Activated naive CD4-positive, alpha-beta T cell treated with anti-CD3 and anti-CD28 coated beads, Interleukin-2, amount 50 U/mL, for 24 hours (primary cell): ENCODE data around the gene ACOT11.
"Not testable (repeated sequence)": the region's sequence is repeated elsewhere in the genome, so short reads cannot be mapped to it uniquely, and the experiment has no call there.

Experiments used
- H3K27ac Mint-ChIP-seq: one replicate; pipeline ENCODE4 v1.8.0; 2021; ENCODE audit warnings: mild to moderate bottlenecking, mixed read lengths
- H3K27me3 Mint-ChIP-seq: one replicate; pipeline ENCODE4 v1.8.0; 2021; ENCODE audit warnings: mixed read lengths
- H3K36me3 Mint-ChIP-seq: one replicate; pipeline ENCODE4 v1.8.0; 2021; ENCODE audit warnings: mixed read lengths
- H3K4me1 Mint-ChIP-seq: one replicate; pipeline ENCODE4 v1.8.0; 2021; ENCODE audit warnings: mixed read lengths
- H3K4me3 Mint-ChIP-seq: one replicate; pipeline ENCODE4 v1.8.0; 2021; ENCODE audit warnings: mild to moderate bottlenecking, mixed read lengths
- H3K9me3 Mint-ChIP-seq: one replicate; pipeline ENCODE4 v1.8.0; 2021; ENCODE audit warnings: mixed read lengths

ACOT11 gene

DNA sequence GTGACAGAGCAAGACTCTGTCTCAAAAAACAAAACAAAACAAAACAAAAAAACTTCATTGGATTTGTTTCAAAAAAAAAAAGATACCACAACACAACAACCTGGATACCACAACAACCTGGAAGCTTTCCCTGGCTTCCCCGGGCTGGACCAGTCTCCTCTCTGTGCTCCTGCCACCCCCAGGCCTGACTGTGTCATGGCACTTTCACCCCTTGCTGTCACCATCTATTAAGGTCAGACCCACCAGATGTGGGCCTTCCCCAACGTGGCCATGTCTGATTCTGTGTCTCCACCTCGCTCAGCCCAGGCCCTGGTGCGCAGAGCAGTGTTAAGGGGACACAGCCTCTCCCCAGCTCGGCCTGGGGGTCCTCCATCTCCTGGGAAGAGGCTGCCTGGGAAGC is 28.3 kb upstream of the ACOT11 start:
- H3K36me3 Mint-ChIP-seq: no peaks in the 10 kb centered on the region

GRCh38 chr1:54520631-54521321 is 27.3 kb upstream of the ACOT11 start:
- Mint-ChIP-seq H3K36me3 (no peaks in the 10 kb centered on the region), H3K4me1 (no peaks in the 10 kb centered on the region), H3K9me3 (no peaks in the 10 kb centered on the region), H3K27me3 (peaks cover 1% of the 10 kb centered on the region), H3K27ac (no peak overlapping the region), H3K4me3 (no peak overlapping the region)

More for the DNA sequence above, 28.3 kb upstream of the ACOT11 start:
- Mint-ChIP-seq H3K27ac (no peak overlapping the region), H3K27me3 (peaks cover 1% of the 10 kb centered on the region), H3K4me3 (no peak overlapping the region), H3K4me1 (no peaks in the 10 kb centered on the region), H3K9me3 (no peaks in the 10 kb centered on the region)

- not testable (repeated sequence) for H3K27ac Mint-ChIP-seq, H3K4me1 Mint-ChIP-seq, H3K9me3 Mint-ChIP-seq, H3K36me3 Mint-ChIP-seq, H3K27me3 Mint-ChIP-seq, H3K4me3 Mint-ChIP-seq
Measured at GRCh38 chr1:54526565-54526964, 21.5 kb upstream of the ACOT11 start.

- Mint-ChIP-seq H3K27me3 (no peaks in the 10 kb centered on the region), H3K9me3 (no peaks in the 10 kb centered on the region), H3K36me3 (no peaks in the 10 kb centered on the region), H3K4me1 (no peaks in the 10 kb centered on the region), H3K27ac (no peak overlapping the region), H3K4me3 (no peak overlapping the region)
Measured at GRCh38 chr1:54528613-54529012, 19.4 kb upstream of the ACOT11 start.

DNA sequence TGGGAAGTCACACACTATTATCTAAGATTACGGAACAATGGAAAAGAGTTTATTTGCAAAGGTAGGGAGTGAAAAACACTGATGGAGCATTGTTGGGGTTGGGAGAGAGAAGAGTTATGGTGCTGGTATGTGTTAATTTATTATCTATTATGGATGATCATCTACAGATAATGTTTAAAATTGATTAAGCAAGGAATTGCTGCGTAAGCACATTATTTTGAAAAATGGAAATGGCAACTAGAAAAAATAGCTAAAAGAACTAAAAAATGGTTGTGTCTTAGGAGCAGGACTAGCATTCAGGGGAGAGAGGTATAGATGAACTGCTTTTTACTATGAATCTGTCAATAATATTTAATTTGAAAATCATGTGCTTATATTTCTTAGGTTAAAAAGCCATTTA is 16.0 kb upstream of the ACOT11 start:
- Mint-ChIP-seq H3K4me1 (no peaks in the 10 kb centered on the region), H3K4me3 (no peak overlapping the region), H3K27ac (no peak overlapping the region), H3K27me3 (no peaks in the 10 kb centered on the region), H3K36me3 (no peaks in the 10 kb centered on the region), H3K9me3 (no peaks in the 10 kb centered on the region)

GRCh38 chr1:54536656-54537055 is 11.4 kb upstream of the ACOT11 start:
- H3K4me3 Mint-ChIP-seq, H3K36me3 Mint-ChIP-seq, H3K4me1 Mint-ChIP-seq, H3K27ac Mint-ChIP-seq, H3K9me3 Mint-ChIP-seq, H3K27me3 Mint-ChIP-seq: not testable (repeated sequence)

GRCh38 chr1:54537611-54538010 is 10.4 kb upstream of the ACOT11 start:
- no peaks in the 10 kb centered on the region for H3K27me3 Mint-ChIP-seq
- H3K36me3 Mint-ChIP-seq: peaks cover 2% of the 10 kb centered on the region
- H3K4me1 Mint-ChIP-seq: peaks cover 11% of the 10 kb centered on the region
- H3K9me3 Mint-ChIP-seq: no peaks in the 10 kb centered on the region
- H3K27ac Mint-ChIP-seq: no peak overlapping the region
- H3K4me3 Mint-ChIP-seq: no peak overlapping the region

GRCh38 chr1:54538538-54538937 is 9.5 kb upstream of the ACOT11 start:
- Mint-ChIP-seq H3K27me3 (no peaks in the 10 kb centered on the region), H3K9me3 (no peaks in the 10 kb centered on the region), H3K4me1 (peaks cover 20% of the 10 kb centered on the region), H3K36me3 (peaks cover 2% of the 10 kb centered on the region), H3K27ac (no peak overlapping the region), H3K4me3 (no peak overlapping the region)

- H3K9me3 Mint-ChIP-seq: no peaks in the 10 kb centered on the region
- H3K27me3 Mint-ChIP-seq: no peaks in the 10 kb centered on the region
- H3K27ac Mint-ChIP-seq: peak overlapping the region; percentile 83
- H3K36me3 Mint-ChIP-seq: peaks cover 2% of the 10 kb centered on the region
- peaks cover 21% of the 10 kb centered on the region for H3K4me1 Mint-ChIP-seq
- peak overlapping the region; percentile 33 for H3K4me3 Mint-ChIP-seq
Measured at GRCh38 chr1:54540582-54541295, 7.3 kb upstream of the ACOT11 start.

GRCh38 chr1:54542120-54542961 is 5.7 kb upstream of the ACOT11 start:
- Mint-ChIP-seq H3K4me1 (peaks cover 21% of the 10 kb centered on the region), H3K9me3 (no peaks in the 10 kb centered on the region), H3K27ac (no peak overlapping the region), H3K36me3 (peaks cover 2% of the 10 kb centered on the region), H3K27me3 (no peaks in the 10 kb centered on the region), H3K4me3 (peak overlapping the region; percentile 75)

GRCh38 chr1:54542962-54543539 is 5.0 kb upstream of the ACOT11 start:
- H3K36me3 Mint-ChIP-seq: peaks cover 2% of the 10 kb centered on the region
- no peaks in the 10 kb centered on the region for H3K27me3 Mint-ChIP-seq
- H3K27ac Mint-ChIP-seq: peak overlapping the region; percentile 7
- H3K9me3 Mint-ChIP-seq: no peaks in the 10 kb centered on the region
- peak overlapping the region; percentile 55 for H3K4me3 Mint-ChIP-seq
- H3K4me1 Mint-ChIP-seq: peaks cover 21% of the 10 kb centered on the region

- Mint-ChIP-seq H3K27me3 (no peaks in the 10 kb centered on the region), H3K36me3 (peaks cover 2% of the 10 kb centered on the region), H3K4me3 (no peak overlapping the region), H3K27ac (no peak overlapping the region), H3K4me1 (peaks cover 21% of the 10 kb centered on the region), H3K9me3 (no peaks in the 10 kb centered on the region)
Measured at GRCh38 chr1:54543729-54544496, 4.1 kb upstream of the ACOT11 start.

GRCh38 chr1:54545916-54546635 is 2.0 kb upstream of the ACOT11 start:
- Mint-ChIP-seq H3K27ac (peak overlapping the region; percentile 23), H3K4me1 (peaks cover 18% of the 10 kb centered on the region), H3K9me3 (no peaks in the 10 kb centered on the region), H3K4me3 (no peak overlapping the region), H3K36me3 (no peaks in the 10 kb centered on the region), H3K27me3 (no peaks in the 10 kb centered on the region)

DNA sequence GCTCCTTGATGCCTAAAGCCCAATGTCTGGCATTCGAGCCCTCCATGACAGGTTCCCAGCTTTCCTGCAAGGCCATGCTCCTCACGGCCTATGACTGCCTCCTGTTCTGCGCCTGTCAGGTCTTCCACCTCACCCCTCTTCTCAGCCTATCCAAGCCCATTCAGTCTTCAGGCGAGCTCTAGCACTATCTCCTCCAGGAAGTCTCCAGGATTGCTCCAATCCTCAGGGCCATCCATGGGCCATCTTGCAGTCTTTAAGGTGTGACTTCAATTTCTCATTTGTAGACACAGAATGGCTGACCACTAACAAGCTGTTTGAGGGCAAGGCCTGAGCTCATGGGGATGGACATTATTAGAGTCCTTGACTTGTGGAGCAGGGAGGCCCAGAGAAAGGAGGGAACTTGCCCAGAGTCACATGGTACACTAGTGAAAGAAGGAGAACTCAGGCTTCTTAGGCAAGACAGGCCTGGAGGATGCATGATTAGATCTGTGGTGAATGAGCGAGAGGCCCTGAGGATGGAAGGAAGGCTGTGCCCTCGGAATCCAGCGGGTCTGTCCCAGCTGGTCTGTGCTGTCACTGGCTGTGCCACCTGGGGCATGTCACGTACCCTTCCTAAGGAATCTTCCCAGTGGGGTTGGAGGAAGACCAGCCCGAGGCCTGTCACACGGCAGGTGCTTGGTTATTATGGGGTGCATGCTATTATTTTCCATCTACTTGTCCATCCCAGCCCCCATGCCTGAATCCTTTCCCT is 1.2 kb upstream of the ACOT11 start:
- Mint-ChIP-seq H3K36me3 (no peaks in the 10 kb centered on the region), H3K4me1 (peaks cover 13% of the 10 kb centered on the region), H3K27ac (no peak overlapping the region), H3K27me3 (no peaks in the 10 kb centered on the region), H3K4me3 (no peak overlapping the region), H3K9me3 (no peaks in the 10 kb centered on the region)
